A549 (cell line): Measurements from ENCODE around the gene PIGK.

Source experiments
- CHD2 ChIP-seq: fragments of 150-350 bp; IDR thresholded peaks from 2 replicates; pipeline ENCODE4 v1.6.1; 2014; ENCODE audit warnings: low read length; ENCODE audit not compliant: partially characterized antibody
- POLR2A ChIP-seq: IDR thresholded peaks from 2 replicates; pipeline ENCODE4 v1.6.1; 2012; ENCODE audit warnings: mild to moderate bottlenecking, low read length
- TF ChIP-seq, protein P1 (sequence below): fragments of >200 bp; sonication (Bioruptor Twin); formaldehyde crosslinking; IDR thresholded peaks from 3 replicates; pipeline ENCODE4 v1.5.1; 2016
- TF ChIP-seq, protein P2 (sequence below): fragments of 150-350 bp; IDR thresholded peaks from 2 replicates; pipeline ENCODE4 v1.6.1; 2014; ENCODE audit warnings: low read depth, mild to moderate bottlenecking, low read length
- TF ChIP-seq, protein P3 (sequence below): fragments of 250-450 bp; sonication (Bioruptor Pico); IDR thresholded peaks from 2 replicates; pipeline ENCODE4 v1.5.0; 2021; ENCODE audit warnings: mild to moderate bottlenecking, moderate library complexity, borderline replicate concordance

DNA sequence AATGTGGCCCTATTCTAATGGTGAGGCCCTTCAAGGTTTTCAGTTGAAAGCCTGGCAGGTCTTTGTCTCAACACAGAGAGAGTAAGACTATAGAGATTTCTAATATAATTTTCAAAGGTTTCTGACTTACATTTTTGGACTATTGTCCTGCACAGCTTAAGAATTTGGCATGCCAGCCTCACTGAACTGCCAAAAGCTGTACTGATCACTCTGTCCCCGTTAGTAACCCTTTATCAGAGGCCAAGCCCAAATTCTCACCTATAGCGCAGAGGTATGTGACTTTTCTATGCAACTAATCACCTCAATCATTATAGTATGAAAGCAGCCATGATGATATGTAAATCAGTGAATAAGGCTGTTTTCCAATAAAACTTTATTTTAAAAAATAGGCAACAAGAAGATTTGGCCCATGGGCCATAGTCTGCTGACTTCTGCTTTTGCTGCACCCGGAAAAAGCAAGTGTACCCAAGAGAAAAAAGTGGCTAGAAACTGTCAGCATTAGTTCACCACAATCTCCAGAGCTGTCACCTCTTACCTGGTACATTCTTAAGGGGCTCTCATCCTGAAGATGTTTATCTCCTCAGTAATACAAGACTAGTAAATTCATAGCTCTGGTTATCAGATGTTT lies 85.4 kb downstream of the PIGK start:
- no peak for TF ChIP-seq CHD2
- TF ChIP-seq, protein P1, sequence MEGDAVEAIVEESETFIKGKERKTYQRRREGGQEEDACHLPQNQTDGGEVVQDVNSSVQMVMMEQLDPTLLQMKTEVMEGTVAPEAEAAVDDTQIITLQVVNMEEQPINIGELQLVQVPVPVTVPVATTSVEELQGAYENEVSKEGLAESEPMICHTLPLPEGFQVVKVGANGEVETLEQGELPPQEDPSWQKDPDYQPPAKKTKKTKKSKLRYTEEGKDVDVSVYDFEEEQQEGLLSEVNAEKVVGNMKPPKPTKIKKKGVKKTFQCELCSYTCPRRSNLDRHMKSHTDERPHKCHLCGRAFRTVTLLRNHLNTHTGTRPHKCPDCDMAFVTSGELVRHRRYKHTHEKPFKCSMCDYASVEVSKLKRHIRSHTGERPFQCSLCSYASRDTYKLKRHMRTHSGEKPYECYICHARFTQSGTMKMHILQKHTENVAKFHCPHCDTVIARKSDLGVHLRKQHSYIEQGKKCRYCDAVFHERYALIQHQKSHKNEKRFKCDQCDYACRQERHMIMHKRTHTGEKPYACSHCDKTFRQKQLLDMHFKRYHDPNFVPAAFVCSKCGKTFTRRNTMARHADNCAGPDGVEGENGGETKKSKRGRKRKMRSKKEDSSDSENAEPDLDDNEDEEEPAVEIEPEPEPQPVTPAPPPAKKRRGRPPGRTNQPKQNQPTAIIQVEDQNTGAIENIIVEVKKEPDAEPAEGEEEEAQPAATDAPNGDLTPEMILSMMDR, result no peak
- no peak for TF ChIP-seq POLR2A
- TF ChIP-seq, protein P2, sequence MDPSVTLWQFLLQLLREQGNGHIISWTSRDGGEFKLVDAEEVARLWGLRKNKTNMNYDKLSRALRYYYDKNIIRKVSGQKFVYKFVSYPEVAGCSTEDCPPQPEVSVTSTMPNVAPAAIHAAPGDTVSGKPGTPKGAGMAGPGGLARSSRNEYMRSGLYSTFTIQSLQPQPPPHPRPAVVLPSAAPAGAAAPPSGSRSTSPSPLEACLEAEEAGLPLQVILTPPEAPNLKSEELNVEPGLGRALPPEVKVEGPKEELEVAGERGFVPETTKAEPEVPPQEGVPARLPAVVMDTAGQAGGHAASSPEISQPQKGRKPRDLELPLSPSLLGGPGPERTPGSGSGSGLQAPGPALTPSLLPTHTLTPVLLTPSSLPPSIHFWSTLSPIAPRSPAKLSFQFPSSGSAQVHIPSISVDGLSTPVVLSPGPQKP, result no peak
- TF ChIP-seq, protein P3, sequence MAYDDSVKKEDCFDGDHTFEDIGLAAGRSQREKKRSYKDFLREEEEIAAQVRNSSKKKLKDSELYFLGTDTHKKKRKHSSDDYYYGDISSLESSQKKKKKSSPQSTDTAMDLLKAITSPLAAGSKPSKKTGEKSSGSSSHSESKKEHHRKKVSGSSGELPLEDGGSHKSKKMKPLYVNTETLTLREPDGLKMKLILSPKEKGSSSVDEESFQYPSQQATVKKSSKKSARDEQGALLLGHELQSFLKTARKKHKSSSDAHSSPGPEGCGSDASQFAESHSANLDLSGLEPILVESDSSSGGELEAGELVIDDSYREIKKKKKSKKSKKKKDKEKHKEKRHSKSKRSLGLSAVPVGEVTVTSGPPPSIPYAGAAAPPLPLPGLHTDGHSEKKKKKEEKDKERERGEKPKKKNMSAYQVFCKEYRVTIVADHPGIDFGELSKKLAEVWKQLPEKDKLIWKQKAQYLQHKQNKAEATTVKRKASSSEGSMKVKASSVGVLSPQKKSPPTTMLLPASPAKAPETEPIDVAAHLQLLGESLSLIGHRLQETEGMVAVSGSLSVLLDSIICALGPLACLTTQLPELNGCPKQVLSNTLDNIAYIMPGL (CRISPR knock-in tag), result no peak
